Activated CD4-positive, alpha-beta T cell treated with anti-CD3 and anti-CD28 coated beads, Interleukin-2, Interleukin-4, amounts not matched to agents 100 ng/mL and 50 ng/mL, durations not matched to agents 16 hours and 8 hours (primary cell): ENCODE results near the gene NKD1.

ENCODE experiments used
- DNase-seq: peaks from one replicate; pipeline ENCODE4 v3.0.0-alpha.2; 2020; ENCODE audit warnings: low spot score

NKD1 gene

DNA sequence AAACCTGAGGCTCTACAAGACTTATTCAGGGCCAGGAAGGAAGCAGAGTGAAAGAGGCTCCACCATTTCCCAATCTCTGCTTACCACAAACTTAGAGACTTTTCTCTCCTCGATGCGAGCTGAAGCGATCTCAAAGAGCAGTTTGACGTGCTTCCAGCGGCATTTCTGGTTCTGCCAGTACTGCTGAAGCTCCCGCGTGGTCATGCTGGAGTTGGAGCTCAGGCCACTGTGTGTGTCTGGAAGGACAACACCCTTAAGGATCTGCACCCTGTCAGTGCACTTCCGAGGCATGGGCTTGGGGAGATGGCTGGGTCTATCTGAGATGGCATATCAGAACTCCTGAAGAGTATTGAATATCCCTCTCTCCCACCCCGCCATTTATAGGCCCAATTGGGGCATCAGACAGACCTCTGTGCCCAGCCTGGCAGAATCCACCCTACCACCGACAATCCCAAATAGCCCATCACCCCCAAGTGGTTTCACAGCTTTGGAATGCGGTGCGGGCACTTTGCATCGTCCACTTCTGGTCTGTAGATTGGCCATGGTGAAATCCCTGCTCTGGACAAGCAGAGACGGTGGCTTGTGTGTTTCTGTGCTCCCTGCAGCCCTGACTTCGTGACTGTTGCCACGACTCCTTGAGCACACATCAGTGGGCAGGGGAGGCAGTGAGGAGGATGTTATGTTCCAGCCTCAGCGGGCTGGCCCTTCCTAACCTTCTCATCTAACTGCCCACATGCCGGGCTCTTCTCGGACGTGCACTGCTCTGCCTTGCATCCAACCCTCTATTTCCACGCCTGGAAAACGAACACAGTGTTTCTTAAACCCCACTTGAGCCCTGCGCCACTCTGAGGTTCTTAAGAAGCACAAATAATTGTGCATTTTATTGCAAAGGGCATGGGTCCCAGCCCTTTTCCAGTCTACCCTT, 127.8 kb downstream of the NKD1 start:
- DNase-seq: no peak

DNA sequence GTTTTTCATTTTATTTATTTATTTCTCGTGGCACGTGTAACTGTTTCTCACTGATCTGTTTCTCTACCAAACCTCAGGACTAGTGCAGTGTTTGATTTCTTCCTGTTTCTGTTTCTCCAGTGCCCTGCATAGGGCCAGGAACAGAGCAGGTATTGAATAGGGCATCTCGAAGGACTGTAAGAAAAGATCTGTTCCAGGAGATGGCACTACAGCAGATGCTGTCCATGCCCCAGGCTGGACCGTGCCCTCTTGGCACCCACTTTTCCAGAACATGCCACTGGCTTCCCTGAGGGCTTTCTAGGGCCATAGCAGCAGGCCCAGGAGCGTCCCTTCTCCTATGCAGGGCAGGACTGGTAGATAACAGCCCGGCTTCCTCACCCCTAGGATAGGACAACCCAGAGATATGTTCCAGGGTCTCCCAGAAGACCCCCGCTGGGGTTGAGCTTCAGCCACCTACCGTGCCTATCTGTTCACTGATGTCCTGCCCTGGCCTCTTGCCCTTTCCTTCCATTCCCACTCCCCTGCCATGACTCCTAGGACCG, 128.6 kb downstream of the NKD1 start:
- DNase-seq: no peak

DNA sequence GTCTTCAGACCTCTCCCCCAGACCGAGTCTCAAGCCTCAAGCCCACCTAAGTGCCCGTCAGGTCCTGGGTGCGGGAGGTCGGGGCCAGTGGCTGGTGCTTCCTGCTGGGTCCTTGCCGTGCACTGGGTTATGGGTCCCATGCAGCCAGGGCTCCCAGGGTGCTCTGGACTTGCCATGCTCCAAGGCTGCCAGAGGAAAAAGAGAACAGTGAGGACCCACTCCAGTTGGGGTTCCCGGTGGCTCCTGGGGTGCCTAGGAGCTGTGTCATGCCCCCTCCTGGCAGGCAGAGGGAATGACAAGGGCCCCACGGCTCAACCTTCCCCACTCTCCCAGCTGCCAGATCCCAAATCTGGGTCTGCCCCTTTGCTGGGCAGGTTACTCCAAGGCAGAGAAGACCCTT, 129.2 kb downstream of the NKD1 start:
- DNase-seq: no peak

DNA sequence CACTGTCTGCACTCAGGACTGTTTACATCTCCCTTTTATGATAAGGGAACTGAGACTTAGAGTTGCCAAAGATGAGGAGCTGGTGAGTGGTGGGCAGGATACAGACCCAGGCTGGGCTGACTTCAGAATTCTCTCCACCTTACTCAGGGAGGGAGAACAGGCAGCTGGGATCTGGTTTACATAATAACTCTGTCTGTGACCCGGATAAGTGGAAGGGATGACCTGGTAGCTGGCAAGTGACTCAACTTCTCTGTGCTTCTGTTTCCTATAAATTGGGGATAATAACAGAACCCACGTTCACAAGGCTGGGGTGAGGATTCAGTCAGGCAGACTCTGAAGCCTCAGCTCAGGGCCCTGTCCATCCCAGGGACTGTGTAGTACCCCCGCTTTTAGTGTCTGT, 130.3 kb downstream of the NKD1 start:
- no peak for DNase-seq

DNA sequence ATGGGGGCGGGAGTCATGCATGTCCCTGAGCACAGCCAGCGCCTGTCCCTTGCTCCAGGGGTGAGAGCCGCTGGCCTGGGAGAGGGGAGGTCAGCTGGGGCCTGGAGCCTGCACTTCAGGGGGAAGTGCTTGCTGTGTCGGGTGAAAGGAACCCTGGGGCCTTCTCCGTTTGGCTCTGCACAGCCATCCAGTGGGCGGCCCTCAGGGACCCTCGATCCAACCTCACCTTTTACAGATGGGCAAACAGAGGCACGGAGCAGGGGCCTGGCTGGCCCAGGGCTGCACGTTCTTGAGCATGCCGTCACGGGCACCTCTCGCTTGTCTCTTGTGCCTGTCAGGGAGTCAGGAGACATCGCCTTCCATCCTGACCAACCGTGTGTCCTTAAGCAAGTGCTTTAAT, 131.1 kb downstream of the NKD1 start:
- no peak for DNase-seq

DNA sequence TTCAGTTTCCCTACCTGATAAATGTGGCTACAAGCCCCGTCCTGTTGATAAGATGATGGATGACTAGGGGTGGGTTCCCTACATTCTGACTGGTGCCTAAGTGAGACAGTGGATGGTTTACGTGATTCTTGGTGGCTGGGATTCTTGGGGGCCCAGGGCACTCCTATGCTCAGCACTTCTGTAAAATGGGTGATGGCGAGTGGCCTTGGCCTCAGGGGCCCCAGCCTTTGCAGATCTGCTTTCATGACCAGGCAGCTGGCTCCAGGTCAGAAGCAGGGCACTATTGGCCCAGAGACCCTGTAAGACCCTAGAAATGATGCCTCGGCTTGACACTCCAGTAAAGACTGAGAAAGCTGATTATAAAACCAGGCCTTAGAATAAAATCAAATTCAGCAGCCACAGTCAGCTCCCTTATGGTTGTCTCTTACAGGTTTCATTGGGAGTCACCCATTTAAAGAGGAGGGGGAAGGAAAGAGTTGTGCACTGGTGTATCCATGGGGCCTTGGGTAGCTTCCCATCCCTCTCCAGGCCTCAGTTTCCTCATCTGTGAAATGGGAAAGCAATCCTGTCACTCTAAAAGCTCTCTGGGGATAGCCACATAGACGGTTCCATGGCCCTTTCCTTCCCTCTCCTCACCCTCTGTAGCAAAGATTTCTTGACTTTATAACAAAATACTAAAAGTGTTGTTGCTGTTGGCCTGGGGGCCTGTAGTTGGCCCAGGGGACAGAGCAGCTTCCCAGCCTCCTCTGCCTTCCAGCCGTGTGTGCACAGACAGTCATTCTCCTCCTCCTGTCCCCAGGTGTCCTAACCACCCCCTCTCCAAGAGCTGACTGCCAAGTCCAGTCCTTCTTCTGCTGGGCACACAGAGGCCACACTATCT, 131.7 kb downstream of the NKD1 start:
- DNase-seq: no peak

DNA sequence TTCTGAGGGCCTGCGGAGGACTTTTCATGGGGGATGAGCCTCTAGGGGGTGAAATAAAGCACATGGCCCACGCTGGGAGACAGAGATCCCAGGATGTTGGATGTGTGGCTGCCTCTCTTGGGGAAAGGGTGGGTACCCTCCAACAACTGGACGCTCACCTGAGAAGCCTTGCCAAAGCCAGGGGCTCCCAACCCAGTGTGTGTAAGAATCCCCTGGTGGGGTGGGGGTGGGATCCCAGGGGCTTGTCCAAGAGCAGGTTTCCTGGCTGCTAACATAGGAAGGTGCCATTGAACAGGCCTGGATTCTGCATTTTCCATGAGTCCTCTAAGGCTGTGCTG, 132.3 kb downstream of the NKD1 start:
- no peak for DNase-seq

DNA sequence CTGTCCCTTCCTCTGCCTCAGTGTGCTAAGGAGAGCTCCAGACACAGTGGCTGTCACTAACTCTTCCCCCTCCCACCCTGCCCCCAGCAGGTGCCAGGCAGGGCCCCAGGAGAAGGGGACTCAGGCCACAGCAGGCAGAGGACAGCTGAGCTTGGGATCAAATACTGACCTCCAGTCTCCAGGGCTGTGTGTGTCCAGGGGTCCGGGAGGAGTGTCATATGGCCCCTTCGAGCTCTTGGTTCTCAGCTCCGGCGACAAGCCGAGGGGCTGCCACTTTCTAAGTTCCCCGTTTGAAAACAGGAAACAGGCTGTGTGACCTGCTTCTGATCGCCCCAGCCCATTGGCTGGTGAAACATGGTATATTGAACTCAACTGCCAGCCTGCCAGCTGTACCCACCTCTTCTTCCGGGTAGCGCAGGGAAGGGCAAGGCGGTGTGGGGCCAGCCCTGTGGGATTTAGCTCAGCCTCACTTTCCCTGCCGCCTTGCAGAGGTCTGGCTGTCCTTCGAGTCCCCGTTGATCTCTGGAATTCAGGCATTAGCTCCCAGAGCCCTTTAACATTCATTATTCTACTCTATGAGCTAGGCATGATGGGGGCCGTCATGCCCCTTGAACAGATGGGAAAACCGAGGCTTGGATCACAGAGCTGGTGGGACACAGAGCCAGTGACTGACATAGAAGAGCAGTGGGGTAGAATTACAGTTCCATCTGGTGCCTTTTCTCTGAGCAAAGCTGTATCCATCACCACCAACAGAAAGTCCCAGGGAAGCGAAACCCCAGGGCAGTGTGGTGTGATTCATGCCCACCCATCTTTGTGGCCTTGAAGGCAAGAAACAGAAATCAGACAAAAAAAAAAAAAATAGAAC, 133.1 kb downstream of the NKD1 start, which contains the start of gene SNX20:
TSS of gene SNX20 (minus strand) at position 292 of the 865 bp plus-strand sequence. CDS start 3,786 bp downstream, outside the sequence.
- peak; percentile 82 for DNase-seq

DNA sequence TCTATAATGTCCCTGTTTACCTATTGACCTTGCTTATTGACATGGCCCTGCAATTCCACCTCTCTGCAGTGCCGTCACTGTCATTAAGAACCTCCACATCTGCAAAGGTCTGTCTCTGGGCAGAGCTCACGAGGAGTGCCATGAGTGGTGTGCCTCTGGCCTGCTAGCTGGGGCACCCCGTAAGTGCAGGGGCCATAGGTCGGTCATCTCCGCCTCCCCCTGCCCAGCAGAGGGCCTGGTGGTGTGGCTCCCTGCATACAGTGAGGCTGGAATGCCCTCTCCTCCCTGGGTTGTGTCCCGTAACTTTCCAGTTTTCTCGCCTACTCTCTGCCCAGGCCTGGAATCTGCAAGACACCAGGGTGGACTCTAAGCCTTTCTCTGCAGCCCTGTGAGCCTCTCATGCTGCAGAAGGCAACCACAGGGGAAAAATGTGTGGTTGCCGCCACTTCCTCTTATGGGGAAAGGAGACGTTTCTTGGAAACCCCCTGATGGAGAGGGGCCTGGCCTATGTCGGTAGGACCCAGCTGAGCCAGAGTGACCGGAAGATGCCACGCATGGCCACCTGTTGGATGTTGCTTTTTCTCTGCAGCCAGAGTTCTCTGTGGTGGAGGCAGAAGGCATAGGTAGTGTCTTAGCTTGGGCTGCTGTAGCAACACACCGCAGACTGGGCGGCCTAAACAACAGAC, 135.6 kb downstream of the NKD1 start:
- peak; percentile 77 for DNase-seq

DNA sequence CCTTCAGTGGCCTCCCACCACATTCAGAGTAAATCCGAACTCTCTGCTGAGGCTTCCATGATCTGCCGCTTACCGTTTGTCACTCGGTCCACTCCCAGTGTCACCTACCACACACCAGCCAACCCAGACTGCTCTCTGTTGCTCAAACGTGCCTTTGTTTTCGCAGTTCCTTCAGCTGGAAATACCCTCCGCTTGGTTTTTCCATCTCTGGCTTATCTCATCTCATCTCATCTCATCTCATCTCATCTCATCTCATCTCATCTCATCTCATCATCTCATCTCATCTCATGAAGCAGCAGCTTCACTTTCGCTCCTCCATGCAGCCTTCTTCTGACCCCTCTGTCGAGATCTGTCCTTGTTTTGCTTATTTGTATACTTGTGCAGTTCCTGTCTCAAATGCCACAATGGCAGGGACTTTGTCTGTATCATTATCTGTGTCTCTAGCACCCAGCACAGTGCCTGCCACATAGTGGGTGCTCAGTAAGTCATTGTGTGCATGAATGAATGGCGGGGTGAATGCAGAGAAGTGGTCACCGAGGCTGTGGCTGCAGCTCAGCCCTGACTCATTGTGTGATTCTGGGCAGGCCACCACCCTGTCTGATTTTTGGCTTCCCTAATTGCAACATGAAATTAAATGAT, 136.7 kb downstream of the NKD1 start:
- peak; percentile 64 for DNase-seq

DNA sequence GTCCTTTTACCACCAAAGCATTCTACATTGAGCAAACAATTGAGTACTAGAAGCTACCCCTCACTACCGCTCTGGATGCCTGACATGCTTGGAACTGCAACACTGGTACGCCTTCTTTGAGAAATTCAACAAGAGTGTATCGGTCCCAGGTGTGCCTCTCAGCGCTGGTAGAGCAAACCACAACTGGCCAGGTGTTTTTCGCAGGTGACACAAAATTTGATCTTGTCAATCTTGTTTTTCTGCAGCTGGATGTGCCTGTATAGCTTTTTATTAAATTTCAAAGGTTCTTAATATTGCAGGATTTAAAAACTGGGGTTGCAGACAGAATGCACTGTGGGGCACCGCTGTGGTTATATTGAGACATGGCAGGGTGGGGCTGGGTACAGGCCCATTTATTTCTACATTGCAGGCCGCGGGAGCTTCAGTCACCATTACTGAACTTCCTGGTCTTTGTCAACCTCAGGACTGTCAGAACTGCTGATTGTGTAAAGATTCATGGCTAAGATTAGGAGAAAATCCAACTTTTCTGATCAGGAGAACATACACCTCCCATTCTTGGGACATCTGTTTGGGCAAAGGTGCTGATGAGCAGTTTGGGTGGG, 137.4 kb downstream of the NKD1 start:
- no peak for DNase-seq

DNA sequence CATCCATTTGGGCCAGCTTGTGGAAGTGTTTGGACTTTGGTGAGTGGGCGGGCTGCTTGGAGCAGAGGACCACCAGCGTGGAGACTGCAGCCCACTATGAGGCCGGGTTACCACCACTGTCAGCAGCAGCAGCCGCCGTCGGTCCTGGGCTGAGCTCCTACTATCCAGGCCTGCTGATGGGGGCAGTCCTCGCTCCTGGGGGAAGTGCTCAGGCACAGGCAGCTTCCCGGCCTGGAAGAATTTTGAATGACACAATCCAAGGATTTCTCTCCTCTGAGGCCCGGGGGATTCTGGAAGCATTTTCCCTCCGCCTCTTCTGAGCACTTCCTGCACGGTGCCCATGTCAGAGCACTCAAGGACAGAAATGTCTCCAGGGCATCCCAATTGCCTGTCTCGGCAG, 139.9 kb downstream of the NKD1 start:
- DNase-seq: no peak

DNA sequence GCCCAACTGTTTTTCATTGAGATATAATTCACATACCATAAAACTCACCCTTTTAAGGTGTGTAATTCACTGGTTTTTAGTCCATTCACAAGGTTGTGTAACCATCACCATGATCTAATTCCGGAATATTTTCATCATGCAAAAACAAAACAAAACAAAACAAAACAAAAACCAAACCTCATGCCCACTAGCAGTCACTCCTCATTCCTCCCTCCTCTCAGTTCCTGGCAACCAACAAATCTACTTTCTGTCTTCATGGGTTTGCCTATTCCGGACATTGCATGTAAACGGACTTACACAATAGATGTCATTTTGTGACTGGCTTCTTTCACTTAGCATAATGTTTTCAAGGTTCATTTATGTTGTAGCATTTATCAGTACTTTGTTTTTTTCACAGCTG, 140.7 kb downstream of the NKD1 start:
- DNase-seq: no peak

DNA sequence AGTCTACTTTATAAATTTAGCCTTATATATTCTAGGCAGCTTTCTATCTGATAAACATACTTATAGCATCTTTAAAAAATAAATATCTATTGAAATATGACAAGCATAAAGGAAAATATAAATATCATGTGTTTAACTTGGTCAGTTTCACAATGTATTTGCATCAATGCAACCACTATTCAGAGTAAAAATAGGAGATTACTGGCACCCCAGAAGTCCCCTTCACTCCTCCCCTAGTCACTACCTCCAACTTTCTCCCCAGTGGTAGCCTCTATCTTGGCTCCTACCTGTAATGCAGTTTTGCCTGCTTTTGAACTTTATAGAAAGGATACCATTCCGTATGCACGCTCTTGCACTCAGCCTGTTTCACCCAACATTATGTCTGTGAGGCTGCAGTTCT, 142.0 kb downstream of the NKD1 start:
- no peak for DNase-seq

DNA sequence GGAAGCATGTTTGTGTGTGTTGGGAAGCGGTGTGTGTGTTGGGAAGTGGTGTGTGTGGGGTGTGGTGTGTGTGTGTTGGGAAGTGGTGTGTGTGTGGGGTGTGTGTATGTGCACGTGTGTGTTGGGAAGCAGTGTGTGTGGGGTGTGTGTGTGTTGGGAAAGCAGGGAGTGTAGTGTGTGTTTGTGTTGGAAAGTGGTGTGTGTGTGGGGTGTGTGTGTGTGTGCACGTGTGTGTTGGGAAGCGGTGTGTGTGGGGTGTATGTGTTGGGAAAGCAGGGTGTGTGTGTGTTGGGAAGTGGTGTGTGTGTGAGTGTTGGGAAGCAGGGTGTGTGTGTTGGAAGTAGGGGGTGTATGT, 144.4 kb downstream of the NKD1 start:
- no peak for DNase-seq

DNA sequence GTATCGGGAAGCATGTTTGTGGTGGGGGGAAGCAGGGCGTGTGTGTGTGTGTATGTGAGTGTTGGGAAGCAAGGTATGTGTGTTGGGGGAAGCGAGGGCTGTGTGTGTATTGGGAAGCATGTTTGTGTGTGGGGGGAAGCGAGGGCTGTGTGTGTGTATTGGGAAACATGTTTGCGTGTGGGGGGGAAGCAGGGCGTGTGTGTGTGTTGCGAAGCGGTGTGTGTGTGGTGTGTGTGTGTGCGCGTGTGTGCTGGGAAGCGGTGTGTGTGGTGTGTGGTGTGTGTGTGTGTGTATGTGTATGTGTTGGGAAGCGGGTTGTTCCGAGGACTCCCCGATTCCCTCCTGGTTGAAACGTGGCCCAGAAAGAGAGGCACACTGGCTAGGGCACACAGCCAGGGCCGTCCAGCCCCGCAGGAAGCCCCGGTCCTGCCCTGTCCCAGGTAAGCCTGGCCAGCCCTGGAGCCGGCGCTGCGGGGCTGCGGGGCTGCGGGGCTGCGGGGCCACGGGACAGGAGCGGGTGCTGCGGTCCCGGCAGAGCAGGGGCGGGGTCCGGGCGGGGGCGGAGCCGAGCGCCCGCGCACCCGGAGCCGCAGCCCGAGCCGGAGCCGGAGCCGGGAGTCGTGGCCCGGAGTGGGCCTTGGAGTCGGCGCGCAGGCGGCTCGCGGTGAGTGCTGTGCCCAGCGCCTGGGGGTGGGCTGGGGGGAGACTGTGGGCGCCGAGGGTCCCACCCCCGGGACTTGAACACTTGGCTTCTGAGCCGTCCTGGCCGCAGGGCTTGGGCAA, 145.0 kb downstream of the NKD1 start, which contains the start of gene NOD2:
TSS of gene NOD2 (plus strand) at position 608 of the 783 bp plus-strand sequence. CDS start 5,890 bp downstream, outside the sequence.
- no peak for DNase-seq

DNA sequence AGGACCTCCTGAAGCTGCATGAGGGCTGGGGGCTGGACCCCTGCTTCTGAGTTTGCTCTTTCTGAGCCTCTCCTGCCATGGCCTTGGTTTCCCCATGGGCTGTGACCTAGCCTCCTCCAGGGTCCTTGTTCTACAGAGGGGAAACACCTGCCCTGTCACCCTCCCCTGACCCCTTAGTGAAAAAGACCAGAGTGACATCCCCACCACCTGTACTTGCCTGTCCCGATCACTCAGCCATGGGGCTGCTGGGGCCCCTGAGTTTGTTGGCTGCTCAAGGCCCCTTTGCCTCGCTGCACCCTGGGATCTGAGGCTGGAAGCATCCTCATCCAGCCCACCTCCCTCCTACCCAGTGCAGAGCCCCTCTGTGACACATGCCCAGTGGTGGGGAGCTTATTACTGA, 146.0 kb downstream of the NKD1 start:
- no peak for DNase-seq

DNA sequence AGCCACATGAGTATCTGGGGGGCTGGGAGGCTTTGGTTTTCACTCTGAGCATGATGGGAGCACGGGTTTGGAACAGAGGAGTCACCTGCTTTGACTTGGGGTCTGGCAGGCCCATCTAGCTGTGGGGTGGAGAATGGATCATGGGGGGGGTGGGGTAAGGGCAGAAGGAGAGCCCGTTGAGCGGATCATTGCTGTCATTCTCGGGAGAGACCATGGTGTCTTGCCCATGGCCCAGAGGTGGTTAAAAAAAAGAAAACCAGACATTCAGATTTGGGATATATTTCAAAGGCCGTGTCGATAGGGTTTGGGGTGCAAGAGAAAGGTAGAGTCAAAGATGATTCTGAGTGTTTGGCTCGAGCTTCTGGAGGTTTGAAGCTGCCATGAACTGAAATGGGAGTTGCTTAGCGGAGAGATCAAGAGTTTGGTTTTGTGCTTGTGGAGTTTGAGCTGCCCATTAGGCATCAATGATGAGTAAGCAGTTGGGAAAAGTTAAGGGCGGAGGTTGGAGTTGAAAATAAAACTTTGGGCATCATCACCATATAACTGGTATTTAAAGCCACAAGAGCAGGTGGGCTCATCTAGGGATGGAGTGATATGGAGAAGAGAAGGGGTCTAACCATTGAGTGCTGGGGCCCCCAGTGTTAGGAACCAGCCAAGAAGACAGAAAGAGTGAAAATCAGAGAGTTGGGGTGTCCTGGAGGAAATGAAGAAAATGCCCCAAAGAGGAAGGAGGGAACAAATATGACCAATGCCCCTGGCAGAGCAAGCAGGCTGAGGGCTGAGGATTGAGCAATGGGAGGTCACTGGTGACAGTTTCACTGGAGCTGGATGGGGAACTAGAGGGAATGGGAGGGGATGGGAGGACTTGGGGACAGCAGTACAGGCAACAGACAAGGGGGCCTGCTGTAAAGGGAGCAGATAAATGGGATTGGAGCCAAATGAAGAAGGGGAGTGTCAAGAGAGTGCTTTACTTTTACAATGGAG, 147.1 kb downstream of the NKD1 start:
- DNase-seq: no peak
